GM12878 (cell line): ENCODE measurements around the gene C1orf174. TPM values are rescaled to one million over a fixed set of nuclear protein-coding genes. Genes with fewer than 3 reads are reported as not detected.
A peak's percentile ranks its signal among the peaks of the same experiment; 100 is the strongest.

Source experiments
- ATAC-seq: fragments of 200-7000 bp; cut with Tn5 transposase; 3 replicates; pipeline ENCODE4 v1.9.1; 2020; ENCODE audit warnings: mild to moderate bottlenecking, moderate library complexity
- BruUV-seq: library from RNA; stranded (reverse); fragments of 400-500 nt; replicated peaks from 2 replicates; lab custom pipeline; 2021; lab: Mats Ljungman, UMichigan
- CTCF ChIA-PET: fragments of 300-600 bp; sonication (Branson Sonifier 250); formaldehyde crosslinking; extraction: SDS; loops from one replicate; lab custom pipeline; 2021; ENCODE audit warnings: inconsistent platforms; lab: Yijun Ruan, JAX
- POLR2A ChIA-PET: fragments of 350-600 bp; formaldehyde crosslinking; extraction: SDS; loops from one replicate; lab custom pipeline; 2021; ENCODE audit warnings: inconsistent platforms; lab: Charles Lee
- RAD21 ChIA-PET: fragments of 300-600 bp; sonication (Branson Sonifier 250); formaldehyde crosslinking; loops from one replicate; lab custom pipeline; 2023; ENCODE audit warnings: antibody characterized with exemption; ENCODE audit not compliant: unreplicated experiment; lab: Charles Lee
- SMC1A ChIA-PET: fragments of 300-600 bp; sonication (Branson Sonifier 250); formaldehyde crosslinking; loops from one replicate; lab custom pipeline; 2023; ENCODE audit not compliant: unreplicated experiment, uncharacterized antibody; lab: Charles Lee
- DNase-seq: peaks from one replicate; pipeline ENCODE4 v3.0.0-alpha.2; 2011; ENCODE audit warnings: low read depth, low spot score
- FAIRE-seq: peaks from 3 replicates; lab custom pipeline; 2011; peaks lifted over from hg19 to GRCh38; lab: Jason Lieb, UNC
- H2AFZ ChIP-seq: 2 replicates; pipeline ENCODE4 v1.6.0; 2011; ENCODE audit warnings: low read depth, low read length, control low read depth; ENCODE audit not compliant: control insufficient read depth
- H3K27ac ChIP-seq: 2 replicates; pipeline ENCODE4 v1.5.1; 2011; ENCODE audit warnings: control low read depth; ENCODE audit not compliant: control insufficient read depth, insufficient read depth
- H3K27me3 ChIP-seq, 2 experiments: replicated peaks in 1 of 2; 2 replicates each; pipeline versions ENCODE4 v1.6.0 to v1.6.1; 2011; ENCODE audit warnings: low read length in 1 of 2; ENCODE audit not compliant: control insufficient read depth in 2 of 2, insufficient read depth in 2 of 2
- H3K36me3 ChIP-seq, 2 experiments: 2 replicates each; pipeline ENCODE4 v1.5.1; 2011; ENCODE audit warnings: low read length in 1 of 2; ENCODE audit not compliant: control insufficient read depth in 2 of 2, insufficient read depth in 2 of 2
- H3K4me1 ChIP-seq: 2 replicates; pipeline ENCODE4 v1.6.1; 2011; ENCODE audit warnings: mild to moderate bottlenecking, low read length, moderate library complexity, mixed read lengths; ENCODE audit not compliant: control insufficient read depth, insufficient read depth
- H3K4me2 ChIP-seq: 2 replicates; pipeline ENCODE4 v1.6.0; 2011; ENCODE audit warnings: control low read depth; ENCODE audit not compliant: control insufficient read depth, insufficient read depth
- H3K4me3 ChIP-seq: fragments of 200-600 bp; sonication (generic); 2 replicates; pipeline ENCODE4 v1.5.1; 2016
- H3K79me2 ChIP-seq: 2 replicates; pipeline ENCODE4 v1.6.0; 2011; ENCODE audit warnings: low read length; ENCODE audit not compliant: control insufficient read depth, insufficient read depth
- H3K9ac ChIP-seq: 2 replicates; pipeline ENCODE4 v1.8.0; 2011; ENCODE audit warnings: low read length, control low read depth, mixed read lengths; ENCODE audit not compliant: control insufficient read depth, insufficient read depth
- H3K9me3 ChIP-seq: replicated peaks from 3 replicates; pipeline ENCODE4 v1.5.1; 2011; ENCODE audit warnings: mild to moderate bottlenecking, low read length; ENCODE audit not compliant: control insufficient read depth, insufficient read depth
- H4K20me1 ChIP-seq: 2 replicates; pipeline ENCODE4 v1.6.0; 2011; ENCODE audit not compliant: control insufficient read depth, insufficient read depth
- EP300 ChIP-seq, 2 experiments: fragments of 150-350 bp in 1 of 2; IDR thresholded peaks; 2 replicates each; pipeline ENCODE4 v1.6.1; 2011 to 2012; ENCODE audit warnings: low read depth in 2 of 2, low read length in 2 of 2, borderline replicate concordance in 1 of 2, improper control_type of control experiment in 1 of 2, inconsistent platforms in 1 of 2; ENCODE audit not compliant: control insufficient read depth in 1 of 2
- HDAC6 ChIP-seq: fragments of 200-600 bp; sonication (generic); IDR thresholded peaks from one replicate; pipeline ENCODE4 v1.8.0; 2017; ENCODE audit warnings: antibody characterized with exemption; ENCODE audit not compliant: unreplicated experiment
- HDGF ChIP-seq: fragments of 450-650 bp; IDR thresholded peaks from 2 replicates; pipeline ENCODE4 v1.6.1; 2016; ENCODE audit warnings: antibody characterized with exemption
- JUNB ChIP-seq: IDR thresholded peaks from 2 replicates; pipeline ENCODE4 v1.6.1; 2016; ENCODE audit warnings: antibody characterized with exemption, mild to moderate bottlenecking
- LARP7 ChIP-seq: fragments of 450-650 bp; IDR thresholded peaks from 2 replicates; pipeline ENCODE4 v1.6.1; 2017; ENCODE audit warnings: mild to moderate bottlenecking
- MXI1 ChIP-seq: fragments of 150-350 bp; IDR thresholded peaks from 2 replicates; pipeline ENCODE4 v1.6.1; 2011; ENCODE audit warnings: low read depth, mild to moderate bottlenecking, inconsistent platforms, low read length, improper control_type of control experiment
- NR2C2 ChIP-seq: IDR thresholded peaks from 2 replicates; pipeline ENCODE4 v1.6.1; 2011; ENCODE audit warnings: borderline replicate concordance, low read depth; ENCODE audit not compliant: control insufficient read depth, insufficient read length
- PAX5 ChIP-seq: IDR thresholded peaks from 2 replicates; pipeline ENCODE4 v1.6.1; 2011; ENCODE audit warnings: low read depth, low read length, borderline replicate concordance
- PML ChIP-seq: IDR thresholded peaks from 2 replicates; pipeline ENCODE4 v1.6.1; 2012; ENCODE audit warnings: low read length, inconsistent platforms
- TCF12 ChIP-seq: IDR thresholded peaks from 2 replicates; pipeline ENCODE4 v1.6.1; 2011; ENCODE audit warnings: low read depth, mild to moderate bottlenecking, low read length
- TCF3 ChIP-seq: IDR thresholded peaks from 2 replicates; pipeline ENCODE4 v1.6.1; 2012; ENCODE audit warnings: low read depth, mild to moderate bottlenecking, low read length, borderline replicate concordance; ENCODE audit not compliant: insufficient read depth
- ZZZ3 ChIP-seq: IDR thresholded peaks from 2 replicates; pipeline ENCODE4 v1.6.1; 2011; ENCODE audit warnings: low read depth; ENCODE audit not compliant: control insufficient read depth, insufficient read length
- WGBS: methylation state at CpG from one replicate; pipeline ENCODE4 v1.1.6; 2016; ENCODE audit warnings: low lambda C conversion rate; ENCODE audit not compliant: insufficient replicate concordance, insufficient coverage; ENCODE audit errors: missing lambda C conversion rate; 5-methylcytosine and 5-hydroxymethylcytosine counted together
- in situ Hi-C: fragments of 300-500 bp; cut with MboI; formaldehyde crosslinking; loops from 9 replicates; pipeline ENCODE4 v1.14.3; 2018; ENCODE audit warnings: mixed read lengths
- intact Hi-C: fragments of 100-400 bp; cut with micrococcal nuclease; formaldehyde crosslinking; loops from one replicate; pipeline ENCODE4 v1.14.2; 2022; ENCODE audit not compliant: unreplicated experiment
- polyA plus RNA-seq, 11 experiments: library from polyadenylated mRNA; depleted of rRNA in 4 of 11; unstranded in 6 of 11; stranded (reverse) in 5 of 11; fragments of >200 nt; fragmentation: Nextera tagmentation in 4 of 11; fragmentation: Illumina TruSeq in 1 of 11; extraction: Ambion mirVana in 4 of 11; extraction: Trizol in 1 of 11; gene quantifications; 1 replicate in 1 of 11; 2 replicates in 10 of 11; pipeline versions ENCODE4 v1.2.1 to v1.2.3, GENCODE V29; 2011 to 2016; ENCODE audit warnings: inconsistent platforms in 2 of 11, missing spikeins in 2 of 11, low read depth in 1 of 11
- total RNA-seq, 4 experiments: library from RNA; depleted of rRNA in 3 of 4; stranded (reverse); fragments of >200 nt in 3 of 4; fragmentation: Illumina TruSeq in 1 of 4; extraction: Trizol in 1 of 4; gene quantifications; 2 replicates each; pipeline versions ENCODE4 v1.2.1 to v1.2.3, GENCODE V29; 2013 to 2021
- TF ChIP-seq, protein P1 (sequence below): fragments of 450-650 bp; IDR thresholded peaks from 2 replicates; pipeline ENCODE4 v1.6.1; 2016; ENCODE audit warnings: mild to moderate bottlenecking
- TF ChIP-seq, protein P2 (sequence below), 3 experiments: IDR thresholded peaks in 2 of 3; conservative IDR thresholded peaks in 1 of 3; 2 replicates each; pipeline ENCODE4 v1.5.1; 2011; ENCODE audit warnings: low read depth in 3 of 3, low read length in 3 of 3, mild to moderate bottlenecking in 3 of 3, control low read depth in 2 of 3, moderate library complexity in 2 of 3, inconsistent platforms in 1 of 3, mixed read lengths in 1 of 3; ENCODE audit not compliant: control insufficient read depth in 2 of 3, insufficient read depth in 1 of 3; ENCODE audit errors: extremely low read depth in 1 of 3
- TF ChIP-seq, protein P3 (sequence below): fragments of 450-650 bp; IDR thresholded peaks from 2 replicates; pipeline ENCODE4 v1.6.1; 2016; ENCODE audit warnings: mild to moderate bottlenecking

Gene C1orf174
- total and polyA plus RNA-seq, 10 of the 15 experiments (the other 5 are each of a cell fraction or from before 2014, with no cell fraction given): 17.5 to 35.4 (median 25.1) TPM

DNA sequence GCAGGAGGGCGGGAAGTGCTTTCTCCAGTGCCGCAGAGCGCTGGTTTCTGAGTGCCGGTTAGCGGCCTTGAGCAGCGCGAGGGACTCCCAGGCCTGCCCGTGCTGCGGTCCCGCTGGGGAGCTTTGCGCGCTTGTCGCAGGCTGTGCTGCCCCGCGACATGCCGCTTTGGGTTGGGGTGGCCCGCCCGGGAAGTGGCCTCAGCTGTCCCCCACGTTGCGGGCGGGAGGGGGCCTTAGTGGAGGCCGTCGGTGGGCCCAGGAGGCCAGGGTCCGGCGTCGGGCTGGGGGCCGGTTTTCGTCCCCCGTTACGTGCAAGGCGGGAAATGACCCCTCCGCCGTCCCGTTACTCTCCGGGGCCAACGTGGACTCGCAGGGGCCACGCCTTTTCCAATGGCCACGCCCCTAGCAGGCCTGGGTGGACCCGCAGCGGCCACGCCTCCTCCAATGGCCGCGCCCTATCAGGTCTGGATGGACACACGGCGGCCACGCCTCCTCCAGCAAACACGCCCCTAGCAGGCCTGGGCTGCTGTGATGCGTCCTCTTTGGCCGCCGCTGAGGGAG lies 977 bp upstream of the C1orf174 start (continued):
- TF ChIP-seq EP300 (IDR thresholded peaks at IDR 0.05; ENCODE audit: borderline replicate concordance in 1 of 2, control insufficient read depth in 1 of 2, low read depth in 2 of 2, low read length in 2 of 2) (no peak), LARP7 (peak; percentile 56; the same call in 1 of the 2 replicates)

DNA sequence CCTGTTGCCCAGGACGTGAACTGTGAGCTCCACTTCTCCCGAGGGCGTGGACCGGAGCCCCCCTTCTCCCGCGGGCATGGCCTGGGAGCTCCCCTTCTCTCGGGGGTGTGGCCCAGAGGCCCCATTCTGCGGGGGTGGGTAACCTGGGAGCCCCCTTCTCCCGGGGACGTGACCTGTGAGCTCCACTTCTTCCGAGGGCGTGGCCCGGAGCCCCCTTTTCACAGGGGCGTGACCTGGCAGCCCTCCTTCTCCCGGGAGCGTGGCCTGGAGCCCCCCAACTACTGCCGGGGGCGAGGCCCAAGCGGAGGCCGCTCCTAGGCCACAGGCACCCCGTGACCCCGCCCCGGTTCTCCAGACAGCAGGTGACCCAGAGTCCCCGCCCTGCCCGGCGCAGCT lies 320 bp downstream of the C1orf174 start:
- Histone ChIP-seq H3K4me3 (peak overlapping the region; percentile 82), H3K79me2 (peaks cover 27% of the 10 kb centered on the region), H3K9ac (peak overlapping the region; percentile 87), H3K27me3 (no peaks in the 10 kb centered on the region), H3K4me1 (no peaks in the 10 kb centered on the region), H3K9me3 (no peaks in the 10 kb centered on the region; the same call in 2 of the 3 replicates), H3K36me3 (no peaks in the 10 kb centered on the region; a peak in 1 of 4 replicates), H3K27ac (peak overlapping the region; percentile 93), H3K4me2 (peak overlapping the region; percentile 88), H4K20me1 (no peaks in the 10 kb centered on the region), H2AFZ (peak overlapping the region; percentile 57)
- in situ Hi-C loops: no loop called here
- CTCF ChIA-PET: interaction anchor here (0.9 to 1.8 kb wide), 3 partner anchors 9 to 52 kb away, joined by 3 to 9 read pairs (median 4); partner anchors contain the start of genes CEP104 and DFFB
- intact Hi-C loops: loop anchor here (1.0 to 5.0 kb wide), 2 partner anchors 42 to 102 kb away; partner anchors contain the start of genes CEP104, DFFB and LRRC47
- RAD21 ChIA-PET: interaction anchor here (0.8 to 1.5 kb wide), 6 partner anchors 12 to 127 kb away, joined by 3 to 6 read pairs (median 4); partner anchors contain the start of genes DFFB and LRRC47
- ATAC-seq (peak; percentile 7), DNase-seq (no peak), FAIRE-seq (no peak)
- TSS peak; percentile 72 for BruUV-seq
- under 1% methylated on average over 26 of the region's 26 CpGs for WGBS
- SMC1A ChIA-PET: interaction anchor here (1.1 to 1.4 kb wide), 3 partner anchors 11 to 43 kb away, joined by 3 to 7 read pairs (median 5); partner anchors contain the start of genes CEP104 and DFFB
- POLR2A ChIA-PET: interaction anchor here (0.7 kb wide), 1 partner anchor 20 kb away, joined by 3 read pairs; no protein-coding TSS in a partner anchor
- TF ChIP-seq PAX5 (0 out of 2 replicates have a peak, but pooled peaks have one; percentile 5), PML (no peak), NR2C2 (no peak), HDAC6 (no peak), JUNB (no peak), MXI1 (no peak), TCF12 (peak; percentile 59; the same call in 1 of the 2 replicates), HDGF (no peak), ZZZ3 (no peak), TCF3 (peak; percentile 73; the same call in 1 of the 2 replicates)
- TF ChIP-seq, protein P1, sequence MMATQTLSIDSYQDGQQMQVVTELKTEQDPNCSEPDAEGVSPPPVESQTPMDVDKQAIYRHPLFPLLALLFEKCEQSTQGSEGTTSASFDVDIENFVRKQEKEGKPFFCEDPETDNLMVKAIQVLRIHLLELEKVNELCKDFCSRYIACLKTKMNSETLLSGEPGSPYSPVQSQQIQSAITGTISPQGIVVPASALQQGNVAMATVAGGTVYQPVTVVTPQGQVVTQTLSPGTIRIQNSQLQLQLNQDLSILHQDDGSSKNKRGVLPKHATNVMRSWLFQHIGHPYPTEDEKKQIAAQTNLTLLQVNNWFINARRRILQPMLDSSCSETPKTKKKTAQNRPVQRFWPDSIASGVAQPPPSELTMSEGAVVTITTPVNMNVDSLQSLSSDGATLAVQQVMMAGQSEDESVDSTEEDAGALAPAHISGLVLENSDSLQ: no peak
- TF ChIP-seq, protein P2, sequence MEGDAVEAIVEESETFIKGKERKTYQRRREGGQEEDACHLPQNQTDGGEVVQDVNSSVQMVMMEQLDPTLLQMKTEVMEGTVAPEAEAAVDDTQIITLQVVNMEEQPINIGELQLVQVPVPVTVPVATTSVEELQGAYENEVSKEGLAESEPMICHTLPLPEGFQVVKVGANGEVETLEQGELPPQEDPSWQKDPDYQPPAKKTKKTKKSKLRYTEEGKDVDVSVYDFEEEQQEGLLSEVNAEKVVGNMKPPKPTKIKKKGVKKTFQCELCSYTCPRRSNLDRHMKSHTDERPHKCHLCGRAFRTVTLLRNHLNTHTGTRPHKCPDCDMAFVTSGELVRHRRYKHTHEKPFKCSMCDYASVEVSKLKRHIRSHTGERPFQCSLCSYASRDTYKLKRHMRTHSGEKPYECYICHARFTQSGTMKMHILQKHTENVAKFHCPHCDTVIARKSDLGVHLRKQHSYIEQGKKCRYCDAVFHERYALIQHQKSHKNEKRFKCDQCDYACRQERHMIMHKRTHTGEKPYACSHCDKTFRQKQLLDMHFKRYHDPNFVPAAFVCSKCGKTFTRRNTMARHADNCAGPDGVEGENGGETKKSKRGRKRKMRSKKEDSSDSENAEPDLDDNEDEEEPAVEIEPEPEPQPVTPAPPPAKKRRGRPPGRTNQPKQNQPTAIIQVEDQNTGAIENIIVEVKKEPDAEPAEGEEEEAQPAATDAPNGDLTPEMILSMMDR (IDR thresholded peaks at IDR 0.05 in 2 of 3, conservative IDR thresholded peaks at IDR 0.05 in 1 of 3; ENCODE audit: control insufficient read depth in 2 of 3, extremely low read depth in 1 of 3, insufficient read depth in 1 of 3, low read depth in 3 of 3, low read length in 3 of 3): peak in 2 of 3 experiments; percentile 18 to 28; a peak in 1 of 6 replicates
- TF ChIP-seq, protein P3, sequence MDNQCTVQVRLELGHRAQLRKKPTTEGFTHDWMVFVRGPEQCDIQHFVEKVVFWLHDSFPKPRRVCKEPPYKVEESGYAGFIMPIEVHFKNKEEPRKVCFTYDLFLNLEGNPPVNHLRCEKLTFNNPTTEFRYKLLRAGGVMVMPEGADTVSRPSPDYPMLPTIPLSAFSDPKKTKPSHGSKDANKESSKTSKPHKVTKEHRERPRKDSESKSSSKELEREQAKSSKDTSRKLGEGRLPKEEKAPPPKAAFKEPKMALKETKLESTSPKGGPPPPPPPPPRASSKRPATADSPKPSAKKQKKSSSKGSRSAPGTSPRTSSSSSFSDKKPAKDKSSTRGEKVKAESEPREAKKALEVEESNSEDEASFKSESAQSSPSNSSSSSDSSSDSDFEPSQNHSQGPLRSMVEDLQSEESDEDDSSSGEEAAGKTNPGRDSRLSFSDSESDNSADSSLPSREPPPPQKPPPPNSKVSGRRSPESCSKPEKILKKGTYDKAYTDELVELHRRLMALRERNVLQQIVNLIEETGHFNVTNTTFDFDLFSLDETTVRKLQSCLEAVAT: no peak
